IMR-90 (cell line): Measurements from ENCODE around the gene RCE1. TPM values are rescaled to one million over a fixed set of nuclear protein-coding genes. Genes with fewer than 3 reads are reported as not detected.

Experiments
- ATAC-seq: fragments of 200-7000 bp; cut with Tn5 transposase; 2 replicates; pipeline ENCODE4 v1.9.1; 2020; ENCODE audit warnings: low read depth, mild to moderate bottlenecking, moderate library complexity
- BruUV-seq: library from RNA; stranded (reverse); fragments of 400-500 nt; replicated peaks from 2 replicates; lab custom pipeline; 2021; lab: Mats Ljungman, UMichigan
- CTCF ChIA-PET: fragments of 300-600 bp; formaldehyde crosslinking; extraction: SDS; loops from one replicate; lab custom pipeline; 2021; ENCODE audit warnings: antibody characterized with exemption; lab: Yijun Ruan, JAX
- POLR2A ChIA-PET: fragments of 300-600 bp; sonication (Branson Sonifier 250); formaldehyde crosslinking; loops from one replicate; lab custom pipeline; 2022; ENCODE audit warnings: antibody characterized with exemption; ENCODE audit not compliant: unreplicated experiment; lab: Charles Lee
- DNase-seq: peaks from one replicate; pipeline ENCODE4 v3.0.0; 2013
- H2AFZ ChIP-seq: replicated peaks from 2 replicates; pipeline ENCODE3; 2013; ENCODE audit warnings: low read length, mild to moderate bottlenecking; ENCODE audit not compliant: poor library complexity
- H2AK5ac ChIP-seq: 2 replicates; pipeline ENCODE4 v1.6.1; 2013; ENCODE audit warnings: low read depth, low read length, inconsistent platforms
- H2AK9ac ChIP-seq: replicated peaks from 2 replicates; pipeline ENCODE3; 2013; ENCODE audit warnings: mild to moderate bottlenecking, low read depth, low read length, moderate library complexity; ENCODE audit not compliant: poor library complexity
- H2BK120ac ChIP-seq: 2 replicates; pipeline ENCODE4 v1.6.1; 2013; ENCODE audit warnings: low read depth, low read length, inconsistent platforms
- H2BK15ac ChIP-seq: 3 replicates; pipeline ENCODE4 v1.6.1; 2013; ENCODE audit warnings: low read depth, low read length, inconsistent platforms
- H2BK20ac ChIP-seq: 2 replicates; pipeline ENCODE4 v1.6.1; 2013; ENCODE audit warnings: low read depth, mild to moderate bottlenecking, inconsistent platforms, low read length, moderate library complexity
- H2BK5ac ChIP-seq: 2 replicates; pipeline ENCODE4 v1.6.1; 2013; ENCODE audit warnings: mild to moderate bottlenecking, low read depth, low read length, inconsistent platforms; ENCODE audit not compliant: poor library complexity, severe bottlenecking
- H3K14ac ChIP-seq: replicated peaks from 2 replicates; pipeline ENCODE4 v1.6.1; 2013; ENCODE audit warnings: low read depth, low read length, inconsistent platforms
- H3K18ac ChIP-seq: 2 replicates; pipeline ENCODE4 v1.6.1; 2013; ENCODE audit warnings: low read depth, low read length, control low read depth
- H3K23ac ChIP-seq: 2 replicates; pipeline ENCODE4 v1.6.1; 2013; ENCODE audit warnings: low read depth, low read length, inconsistent platforms
- H3K27ac ChIP-seq: 2 replicates; pipeline ENCODE4 v1.5.1; 2013; ENCODE audit warnings: mild to moderate bottlenecking, control low read depth, low read length; ENCODE audit not compliant: insufficient read depth
- H3K27me3 ChIP-seq: 2 replicates; pipeline ENCODE4 v1.6.1; 2013; ENCODE audit warnings: low read length; ENCODE audit not compliant: control insufficient read depth, insufficient read depth
- H3K36me3 ChIP-seq: 2 replicates; pipeline ENCODE4 v1.6.1; 2013; ENCODE audit warnings: low read length, mixed read lengths; ENCODE audit not compliant: control insufficient read depth, insufficient read depth
- H3K4ac ChIP-seq: 2 replicates; pipeline ENCODE4 v1.6.1; 2013; ENCODE audit warnings: low read depth, low read length, inconsistent platforms
- H3K4me1 ChIP-seq: 2 replicates; pipeline ENCODE4 v1.6.1; 2013; ENCODE audit warnings: low read length, mixed read lengths; ENCODE audit not compliant: control insufficient read depth, insufficient read depth
- H3K4me2 ChIP-seq: 2 replicates; pipeline ENCODE4 v1.6.1; 2013; ENCODE audit warnings: low read depth, mild to moderate bottlenecking, control low read depth, low read length, moderate library complexity
- H3K4me3 ChIP-seq: 2 replicates; pipeline ENCODE4 v1.5.1; 2013; ENCODE audit warnings: low read depth, mild to moderate bottlenecking, control low read depth, low read length, moderate library complexity; ENCODE audit not compliant: insufficient read depth
- H3K56ac ChIP-seq: 2 replicates; pipeline ENCODE4 v1.6.1; 2013; ENCODE audit warnings: low read length, inconsistent platforms; ENCODE audit not compliant: insufficient read depth; ENCODE audit errors: extremely low read depth
- H3K79me1 ChIP-seq, 2 experiments: 2 replicates each; pipeline ENCODE4 v1.6.1; 2013; ENCODE audit warnings: low read length in 2 of 2, inconsistent platforms in 1 of 2, low read depth in 1 of 2
- H3K9ac ChIP-seq: 2 replicates; pipeline ENCODE4 v1.6.1; 2013; ENCODE audit warnings: low read depth, low read length, control low read depth
- H3K9me1 ChIP-seq: 2 replicates; pipeline ENCODE4 v1.6.1; 2013; ENCODE audit warnings: low read length, inconsistent platforms; ENCODE audit not compliant: insufficient read depth
- H3K9me3 ChIP-seq: 2 replicates; pipeline ENCODE4 v1.6.1; 2013; ENCODE audit warnings: low read length; ENCODE audit not compliant: control insufficient read depth, insufficient read depth
- H4K20me1 ChIP-seq: 2 replicates; pipeline ENCODE4 v1.6.1; 2013; ENCODE audit warnings: low read length, inconsistent platforms; ENCODE audit not compliant: insufficient read depth
- H4K5ac ChIP-seq: 2 replicates; pipeline ENCODE4 v1.6.1; 2013; ENCODE audit warnings: mild to moderate bottlenecking, low read depth, low read length, control low read depth
- H4K8ac ChIP-seq, 2 experiments: 2 replicates each; pipeline ENCODE4 v1.6.1; 2013; ENCODE audit warnings: low read depth in 2 of 2, low read length in 2 of 2, control low read depth in 1 of 2, inconsistent platforms in 1 of 2
- H4K91ac ChIP-seq: 2 replicates; pipeline ENCODE4 v1.6.1; 2013; ENCODE audit warnings: low read depth, low read length, inconsistent platforms; ENCODE audit not compliant: insufficient read depth
- MAZ ChIP-seq: IDR thresholded peaks from 2 replicates; pipeline ENCODE4 v1.6.1; 2012; ENCODE audit warnings: low read depth, mild to moderate bottlenecking, low read length, improper control_type of control experiment, moderate library complexity, borderline replicate concordance
- MXI1 ChIP-seq: IDR thresholded peaks from 2 replicates; pipeline ENCODE4 v1.6.1; 2012; ENCODE audit warnings: low read depth, mild to moderate bottlenecking, low read length, moderate library complexity, borderline replicate concordance
- POLR2A ChIP-seq: IDR thresholded peaks from 2 replicates; pipeline ENCODE4 v1.6.1; 2012; ENCODE audit warnings: mild to moderate bottlenecking, low read depth, low read length
- SMC3 ChIP-seq: fragments of 150-350 bp; IDR thresholded peaks from 2 replicates; pipeline ENCODE4 v1.6.1; 2016; ENCODE audit warnings: low read depth, mild to moderate bottlenecking, antibody characterized with exemption, low read length, moderate library complexity
- WGBS, 2 experiments: methylation state at CpG; one replicate each; pipeline versions ENCODE4 v1.1.5 to v1.1.7; 2013; ENCODE audit warnings: missing lambda C conversion rate in 2 of 2; ENCODE audit not compliant: insufficient read length in 1 of 2; ENCODE audit errors: extremely low coverage in 2 of 2; 5-methylcytosine and 5-hydroxymethylcytosine counted together
- dilution Hi-C: fragments of 300-500 bp; cut with HindIII; formaldehyde crosslinking; loops from one replicate; pipeline ENCODE4 v1.14.3; 2018; ENCODE audit warnings: low sequenced_read_pairs; ENCODE audit not compliant: unreplicated experiment
- in situ Hi-C: fragments of 300-500 bp; cut with MboI; formaldehyde crosslinking; loops from 3 replicates; pipeline ENCODE4 v1.14.3; 2019; ENCODE audit warnings: low sequenced_read_pairs, inconsistent platforms, mixed read lengths
- intact Hi-C: fragments of 100-400 bp; cut with micrococcal nuclease; formaldehyde crosslinking; loops from 2 replicates; pipeline ENCODE4 v1.10.0; 2022
- polyA plus RNA-seq, 3 experiments: library from polyadenylated mRNA; depleted of rRNA; stranded (reverse); fragments of >200 nt; gene quantifications; 2 replicates each; pipeline ENCODE4 v1.2.3, GENCODE V29; 2012; ENCODE audit warnings: low replicate concordance in 1 of 3
- total RNA-seq: library from RNA; depleted of rRNA; stranded (reverse); fragments of >200 nt; gene quantifications from 2 replicates; pipeline ENCODE4 v1.2.3, GENCODE V29; 2012
- TF ChIP-seq, protein P1 (sequence below): conservative IDR thresholded peaks from 2 replicates; pipeline ENCODE4 v1.5.1; 2012; ENCODE audit warnings: mild to moderate bottlenecking, low read depth, low read length, improper control_type of control experiment

Gene RCE1
- total and polyA plus RNA-seq, 2 of the 4 experiments (the other 2 are of a cell fraction), result 6.6 to 19.4 TPM

DNA sequence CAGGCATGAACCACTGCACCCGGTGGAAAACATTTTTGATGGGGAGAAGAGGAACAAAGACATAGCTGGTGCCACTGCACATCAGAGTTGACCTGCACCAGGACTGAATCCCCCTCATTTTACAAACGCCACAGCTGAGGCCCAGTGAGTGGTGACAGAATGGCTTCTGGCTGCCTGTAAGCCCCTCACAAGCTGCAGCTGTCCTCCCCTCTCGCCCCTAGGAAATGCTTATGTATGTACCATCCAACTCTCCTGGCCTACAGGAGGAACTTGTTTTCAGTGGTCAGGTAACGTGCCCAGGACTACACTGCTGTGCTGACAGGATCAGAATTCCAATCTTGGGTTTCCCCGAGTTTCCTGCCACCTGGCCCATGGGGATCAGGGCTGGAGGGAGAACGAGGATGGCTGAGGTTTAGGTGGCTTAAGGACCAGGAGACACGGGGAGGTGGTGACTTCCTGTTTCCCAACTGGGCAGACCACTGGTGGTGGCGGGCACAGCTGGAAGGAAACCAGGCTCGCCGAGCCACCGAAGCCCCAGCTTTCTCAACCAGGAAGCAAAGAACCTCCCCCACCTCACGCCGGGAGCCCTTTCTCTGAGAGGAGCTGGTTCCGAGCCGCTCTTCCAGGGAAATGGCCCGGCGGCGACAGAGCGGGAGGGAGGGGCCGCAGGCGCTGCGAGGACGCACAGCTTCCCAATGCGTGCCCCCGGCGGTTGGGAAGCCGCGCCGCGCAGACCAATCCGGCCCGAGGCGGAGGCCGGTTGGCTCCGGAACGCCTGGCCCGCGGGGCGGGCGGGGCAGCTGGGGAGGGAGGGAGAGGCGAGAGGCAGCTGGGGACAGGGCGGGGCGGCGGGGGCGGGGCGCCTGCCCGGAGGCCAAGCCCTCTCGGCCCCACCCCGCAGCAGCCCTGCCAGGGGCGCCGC is 12.6 kb downstream of the RCE1 start:
- Histone ChIP-seq H3K4me1 (peaks cover 4% of the 10 kb centered on the region), H2AK5ac (peak overlapping the region; percentile 90), H2AFZ (peak overlapping the region; percentile 93), H3K27ac (peak overlapping the region; percentile 78), H4K5ac (peak overlapping the region; percentile 98), H2AK9ac (peak overlapping the region; percentile 97), H4K8ac (peak overlapping the region; percentile 96 to 99), H4K20me1 (peaks cover 4% of the 10 kb centered on the region; the same call in 1 of the 2 replicates), H3K18ac (peak overlapping the region; percentile 86), H3K23ac (peak overlapping the region; percentile 94), H2BK5ac (peak overlapping the region; percentile 80), H3K9me1 (peaks cover 15% of the 10 kb centered on the region; the same call in 1 of the 2 replicates), H3K27me3 (no peaks in the 10 kb centered on the region), H4K91ac (peak overlapping the region; percentile 99), H3K4me2 (peak overlapping the region; percentile 96), H3K4ac (peak overlapping the region; percentile 100), H2BK120ac (peak overlapping the region; percentile 89), H3K4me3 (peak overlapping the region; percentile 57), H2BK15ac (peak overlapping the region; percentile 17; the same call in 1 of the 3 replicates), H3K14ac (peak overlapping the region; percentile 99), H3K9ac (peak overlapping the region; percentile 87), H3K36me3 (peaks cover 16% of the 10 kb centered on the region; the same call in 1 of the 2 replicates), H3K79me1 (peaks cover 3 to 30% of the 10 kb centered on the region in 2 experiments; a peak in 2 of 4 replicates), H3K56ac (peak overlapping the region; percentile 82), H3K9me3 (no peaks in the 10 kb centered on the region), H2BK20ac (peak overlapping the region; percentile 31)
- in situ Hi-C loops (no loop called here), intact Hi-C loops (loop anchor here (1.0 to 5.0 kb wide), 3 partner anchors 116 to 215 kb away; no protein-coding TSS in a partner anchor), dilution Hi-C loops (no loop called here)
- 0% methylated on average over 2 of the region's 51 CpGs; no CpG with 5 or more reads in 1 of the 2 experiments for WGBS, 2 experiments
- TF ChIP-seq MAZ, result peak; percentile 97; the same call in 1 of the 2 replicates
- no peak for TF ChIP-seq SMC3
- TF ChIP-seq, protein P1, sequence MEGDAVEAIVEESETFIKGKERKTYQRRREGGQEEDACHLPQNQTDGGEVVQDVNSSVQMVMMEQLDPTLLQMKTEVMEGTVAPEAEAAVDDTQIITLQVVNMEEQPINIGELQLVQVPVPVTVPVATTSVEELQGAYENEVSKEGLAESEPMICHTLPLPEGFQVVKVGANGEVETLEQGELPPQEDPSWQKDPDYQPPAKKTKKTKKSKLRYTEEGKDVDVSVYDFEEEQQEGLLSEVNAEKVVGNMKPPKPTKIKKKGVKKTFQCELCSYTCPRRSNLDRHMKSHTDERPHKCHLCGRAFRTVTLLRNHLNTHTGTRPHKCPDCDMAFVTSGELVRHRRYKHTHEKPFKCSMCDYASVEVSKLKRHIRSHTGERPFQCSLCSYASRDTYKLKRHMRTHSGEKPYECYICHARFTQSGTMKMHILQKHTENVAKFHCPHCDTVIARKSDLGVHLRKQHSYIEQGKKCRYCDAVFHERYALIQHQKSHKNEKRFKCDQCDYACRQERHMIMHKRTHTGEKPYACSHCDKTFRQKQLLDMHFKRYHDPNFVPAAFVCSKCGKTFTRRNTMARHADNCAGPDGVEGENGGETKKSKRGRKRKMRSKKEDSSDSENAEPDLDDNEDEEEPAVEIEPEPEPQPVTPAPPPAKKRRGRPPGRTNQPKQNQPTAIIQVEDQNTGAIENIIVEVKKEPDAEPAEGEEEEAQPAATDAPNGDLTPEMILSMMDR, result 0 out of 2 replicates have a peak, but pooled peaks have one; percentile 4
- TF ChIP-seq MXI1, result peak; percentile 32; the same call in 1 of the 2 replicates
- peak; percentile 78 for TF ChIP-seq POLR2A
- POLR2A ChIA-PET, result interaction anchor here (0.6 kb wide), 2 partner anchors 338 to 536 kb away, joined by 3 to 5 read pairs; partner anchors contain the start of gene RAD9A
- no TSS peak for BruUV-seq
- CTCF ChIA-PET, result no interaction called here
- ATAC-seq (peak; percentile 95), DNase-seq (peak; percentile 84)
